ENCODE measurements around the gene OSGEP. TPM values are rescaled to one million over a fixed set of nuclear protein-coding genes. Genes with fewer than 3 reads are reported as not detected.

Gene OSGEP
- total RNA-seq, 2 donors from 2014 or later: 44.3 to 50.7 TPM

DNA sequence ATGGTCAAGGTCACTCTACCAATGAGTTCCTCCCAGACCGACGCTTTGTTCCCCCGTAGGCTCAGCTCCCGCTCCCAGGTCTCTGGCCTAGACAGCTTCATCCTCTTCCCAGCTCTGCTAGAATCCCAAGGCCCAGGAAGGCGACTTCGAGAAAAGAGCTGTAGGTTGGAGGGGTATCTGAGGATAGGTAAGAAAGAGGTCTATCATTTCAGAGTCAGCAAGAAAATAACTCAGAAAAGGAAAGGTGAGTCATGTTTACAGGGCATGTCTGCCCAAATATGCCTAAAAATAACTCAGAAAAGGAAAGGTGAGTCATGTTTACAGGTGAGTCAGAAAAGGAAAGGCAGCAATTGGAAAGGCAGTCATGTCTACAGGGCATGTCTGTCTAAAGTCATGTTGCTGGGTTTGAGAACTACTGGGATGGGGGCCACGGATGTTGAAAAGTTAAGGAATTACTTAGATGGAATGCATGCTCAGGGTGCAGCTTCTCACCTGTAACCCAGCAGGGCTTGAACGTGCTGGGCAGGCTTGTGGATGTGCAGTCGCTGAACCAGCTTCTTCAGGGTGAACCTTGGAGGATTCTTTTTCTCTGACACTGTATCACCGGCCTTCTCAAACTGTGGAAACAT lies 53.5 kb downstream of the OSGEP start:
- Mint-ChIP-seq H3K4me3 (no peak overlapping the region), H3K36me3 (ENCODE audit: low read depth) (peaks cover 62% of the 10 kb centered on the region), H3K9me3 (no peaks in the 10 kb centered on the region), H3K4me1 (no peaks in the 10 kb centered on the region), H3K27me3 (ENCODE audit: insufficient read depth) (no peaks in the 10 kb centered on the region), H3K27ac (no peak overlapping the region)
- Histone ChIP-seq H3K27ac (ENCODE audit: low read depth, low read length) (no peak overlapping the region), H3K4me3 (ENCODE audit: low read length) (no peak overlapping the region), H3K27me3 (ENCODE audit: control insufficient read depth, insufficient read depth, low read length, poor library complexity, severe bottlenecking) (no peaks in the 10 kb centered on the region), H3K36me3 (ENCODE audit: control insufficient read depth, insufficient read depth, low read length) (peaks cover 81% of the 10 kb centered on the region), H3K9ac (ENCODE audit: extremely low read depth, low read length, poor library complexity, severe bottlenecking) (no peak overlapping the region), H3K9me3 (ENCODE audit: control insufficient read depth, low read length) (no peaks in the 10 kb centered on the region), H3K4me1 (ENCODE audit: control insufficient read depth, insufficient read depth, low read length) (no peaks in the 10 kb centered on the region)
- no peak for DNase-seq
- no peak for TF ChIP-seq CTCF (conservative IDR thresholded peaks at IDR 0.05)
- 93 to 94% methylated on average over 5 to 10 of the region's 10 CpGs for whole genome bisulfite sequencing, 2 experiments (ENCODE audit: insufficient coverage in 1 of 2, insufficient read length in 1 of 2)

- Histone ChIP-seq H3K27ac (ENCODE audit: low read depth, low read length) (no peak overlapping the region), H3K27me3 (ENCODE audit: control insufficient read depth, insufficient read depth, low read length, poor library complexity, severe bottlenecking) (no peaks in the 10 kb centered on the region), H3K36me3 (ENCODE audit: control insufficient read depth, insufficient read depth, low read length) (peaks cover 81% of the 10 kb centered on the region), H3K9ac (ENCODE audit: extremely low read depth, low read length, poor library complexity, severe bottlenecking) (no peak overlapping the region), H3K4me3 (ENCODE audit: low read length) (no peak overlapping the region), H3K9me3 (ENCODE audit: control insufficient read depth, low read length) (no peaks in the 10 kb centered on the region), H3K4me1 (ENCODE audit: control insufficient read depth, insufficient read depth, low read length) (no peaks in the 10 kb centered on the region)
- H3K4me1 Mint-ChIP-seq: no peaks in the 10 kb centered on the region
- WGBS, 2 experiments (ENCODE audit: insufficient coverage in 1 of 2, insufficient read length in 1 of 2): 83% methylated on average over 1 of the region's 1 CpG; no CpG with 5 or more reads in 1 of the 2 experiments
- H3K27me3 Mint-ChIP-seq (ENCODE audit: insufficient read depth): no peaks in the 10 kb centered on the region
- no peak for TF ChIP-seq CTCF (conservative IDR thresholded peaks at IDR 0.05)
- H3K9me3 Mint-ChIP-seq: no peaks in the 10 kb centered on the region
- no peak for DNase-seq
- H3K27ac Mint-ChIP-seq: no peak overlapping the region
- no peak overlapping the region for H3K4me3 Mint-ChIP-seq
- peaks cover 64% of the 10 kb centered on the region for H3K36me3 Mint-ChIP-seq (ENCODE audit: low read depth)
These were observed 54.0 kb downstream of the OSGEP start for GRCh38 chr14:20400589-20400964.

DNA sequence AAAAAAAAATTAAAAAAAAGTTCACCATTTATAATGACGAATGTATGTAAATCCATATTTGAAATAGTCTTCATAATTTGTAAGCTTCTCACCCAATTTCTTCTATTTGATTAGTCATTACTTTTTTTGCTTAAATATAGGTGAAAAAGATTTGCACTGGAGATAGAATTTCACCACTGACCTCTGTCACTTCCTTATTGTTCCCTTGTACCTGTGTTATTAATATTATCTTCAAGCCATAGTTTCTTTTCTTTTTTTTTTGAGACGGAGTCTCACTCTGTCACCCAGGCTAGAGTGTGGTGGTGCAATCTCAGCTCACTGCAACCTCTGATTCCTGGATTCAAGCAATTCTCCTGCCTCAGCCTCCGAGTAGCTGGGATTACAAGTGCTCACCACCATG lies 57.1 kb downstream of the OSGEP start:
- no peak for TF ChIP-seq CTCF (conservative IDR thresholded peaks at IDR 0.05)
- no peak overlapping the region for H3K27ac ChIP-seq (ENCODE audit: low read depth, low read length)
- Mint-ChIP-seq H3K36me3 (ENCODE audit: low read depth) (peaks cover 59% of the 10 kb centered on the region), H3K27ac (no peak overlapping the region), H3K27me3 (ENCODE audit: insufficient read depth) (no peaks in the 10 kb centered on the region), H3K4me1 (no peaks in the 10 kb centered on the region), H3K9me3 (no peaks in the 10 kb centered on the region), H3K4me3 (no peak overlapping the region)
- no peaks in the 10 kb centered on the region for H3K9me3 ChIP-seq (ENCODE audit: control insufficient read depth, low read length)
- no peak overlapping the region for H3K9ac ChIP-seq (ENCODE audit: extremely low read depth, low read length, poor library complexity, severe bottlenecking)
- 88 to 90% methylated on average over 1 to 3 of the region's 3 CpGs for WGBS, 2 experiments (ENCODE audit: insufficient coverage in 1 of 2, insufficient read length in 1 of 2)
- peaks cover 70% of the 10 kb centered on the region for H3K36me3 ChIP-seq (ENCODE audit: control insufficient read depth, insufficient read depth, low read length)
- no peak for DNase-seq
- no peaks in the 10 kb centered on the region for H3K27me3 ChIP-seq (ENCODE audit: control insufficient read depth, insufficient read depth, low read length, poor library complexity, severe bottlenecking)
- H3K4me1 ChIP-seq (ENCODE audit: control insufficient read depth, insufficient read depth, low read length): no peaks in the 10 kb centered on the region
- no peak overlapping the region for H3K4me3 ChIP-seq (ENCODE audit: low read length)

Other genes with a start within 250 kb of the OSGEP start
- not detected for gene OR11H6, start 231.1 kb downstream of the OSGEP start, total RNA-seq
- not detected for gene OR11H7, start 225.8 kb downstream of the OSGEP start, total RNA-seq
- gene OR11H4, start 215.5 kb downstream of the OSGEP start, total RNA-seq: not detected
- 10 to 100 TPM; 20.1 to 20.5 TPM for gene TTC5, start 148.9 kb downstream of the OSGEP start, total RNA-seq
- 10 to 100 TPM; 96.1 to 99.5 TPM for gene CCNB1IP1, start 121.5 kb downstream of the OSGEP start, total RNA-seq
- 10 to 100 TPM; 36.1 to 63.7 TPM for gene PARP2, start 111.2 kb downstream of the OSGEP start, total RNA-seq
- gene TEP1, start 41.3 kb downstream of the OSGEP start, total RNA-seq: 10 to 100 TPM; 33.8 to 34.0 TPM
- under 1 TPM in 1 of 2 donors, not detected in 1; 0.09 TPM for gene KLHL33, start 18.6 kb downstream of the OSGEP start, total RNA-seq
- gene APEX1, start 414 bp upstream of the OSGEP start, total RNA-seq: 100 to 1,000 TPM; 228 to 249 TPM
- gene PIP4P1, start 6.6 kb upstream of the OSGEP start, total RNA-seq: 10 to 100 TPM; 32.1 to 38.1 TPM
- 10 to 100 TPM; 52.8 to 59.8 TPM for gene PNP, start 14.6 kb upstream of the OSGEP start, total RNA-seq
- gene RNASE10, start 50.7 kb upstream of the OSGEP start, total RNA-seq: 1 to 10 TPM in 1 of 2 donors, under 1 TPM in 1; 0.60 to 1.1 TPM
- not detected for gene RNASE9, start 106.2 kb upstream of the OSGEP start, total RNA-seq
- gene RNASE11, start 133.2 kb upstream of the OSGEP start, total RNA-seq: not detected
- gene RNASE12, start 136.6 kb upstream of the OSGEP start, total RNA-seq: not detected
- gene OR6S1, start 186.9 kb upstream of the OSGEP start, total RNA-seq: not detected
- 1 to 10 TPM in 1 of 2 donors, under 1 TPM in 1; 0.73 to 1.6 TPM for gene RNASE4, start 229.7 kb upstream of the OSGEP start, total RNA-seq
- gene ANG, start 234.0 kb upstream of the OSGEP start, total RNA-seq: 1 to 10 TPM; 2.6 to 3.4 TPM